Measurements from ENCODE around the gene TMX4.
"Not testable (repeated sequence)": the region's sequence is repeated elsewhere in the genome, so short reads cannot be mapped to it uniquely, and the experiment has no call there.

The TMX4 gene

DNA sequence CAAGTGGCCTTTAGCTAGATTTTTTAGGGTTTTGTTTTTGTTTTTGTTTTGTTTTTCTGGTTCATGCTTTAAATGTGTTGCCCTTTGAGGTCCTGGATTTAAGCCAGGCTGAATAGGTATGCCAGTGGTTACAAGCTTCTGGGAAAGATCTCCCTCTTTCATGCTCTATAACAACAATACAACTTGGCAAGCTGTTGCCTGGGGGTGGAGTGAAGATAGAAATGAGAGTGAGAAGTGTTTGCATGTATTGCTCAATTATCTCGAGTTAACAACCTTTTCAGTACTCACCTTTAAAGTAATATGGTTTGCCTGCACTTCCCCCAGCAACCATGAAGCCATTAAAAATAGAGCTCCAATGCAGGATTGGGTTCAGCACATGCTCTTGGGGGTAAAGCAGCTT is 60.1 kb downstream of the TMX4 start:
- DNase-seq, result no peak

GRCh38 chr20:7956561-7956960 is 63.0 kb downstream of the TMX4 start:
- not testable (repeated sequence) for DNase-seq

GRCh38 chr20:7950387-7950786 is 69.2 kb downstream of the TMX4 start:
- DNase-seq, result no peak

- DNase-seq, result no peak
These were observed 75.7 kb downstream of the TMX4 start for GRCh38 chr20:7943891-7944290.

DNA sequence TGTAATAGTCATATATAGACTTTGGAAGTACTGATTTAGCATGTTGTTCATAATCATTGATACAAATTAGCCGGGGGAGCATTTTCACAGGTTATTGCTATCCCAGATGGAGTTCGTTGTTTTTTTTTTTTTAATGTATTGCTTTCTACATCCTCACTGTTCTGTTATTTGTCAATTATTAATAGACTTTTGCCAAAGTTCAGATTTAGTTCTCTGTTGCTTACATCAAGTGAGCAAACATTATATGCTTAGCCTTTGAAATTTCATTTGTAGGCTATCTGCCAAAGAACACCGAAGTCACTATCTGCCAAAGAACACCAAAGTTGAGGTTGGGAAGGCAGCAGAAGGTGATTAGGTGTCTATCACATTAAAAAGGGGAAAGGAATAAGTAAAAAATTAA is 79.2 kb downstream of the TMX4 start, which contains the start of gene HAO1:
Gene HAO1, minus strand, starts transcription at position 118 of the 400 bp plus-strand sequence. Its CDS starts 36 bp downstream, at position 82.
- DNase-seq, result no peak

DNA sequence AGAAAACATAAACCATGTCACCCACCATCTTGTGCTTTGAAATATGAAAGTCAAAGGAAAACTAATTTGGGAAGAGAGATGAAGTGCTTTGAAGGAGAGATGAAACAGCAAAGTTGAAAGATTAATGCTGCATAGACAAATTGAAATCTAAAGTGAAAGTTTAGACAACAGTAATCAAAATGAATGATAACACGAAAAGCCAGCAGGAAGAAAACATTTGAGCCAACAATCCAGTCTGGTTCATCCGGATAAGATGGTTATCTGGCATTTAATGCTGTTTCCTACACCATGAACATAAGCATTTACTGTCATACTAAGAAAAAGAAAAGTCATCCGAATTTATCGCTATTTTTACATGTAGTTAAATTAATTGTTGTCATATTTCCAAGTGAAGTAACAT is 79.9 kb downstream of the TMX4 start:
- DNase-seq, result no peak

- DNase-seq, result no peak
These were observed 81.5 kb downstream of the TMX4 start for GRCh38 chr20:7938058-7938457.

DNA sequence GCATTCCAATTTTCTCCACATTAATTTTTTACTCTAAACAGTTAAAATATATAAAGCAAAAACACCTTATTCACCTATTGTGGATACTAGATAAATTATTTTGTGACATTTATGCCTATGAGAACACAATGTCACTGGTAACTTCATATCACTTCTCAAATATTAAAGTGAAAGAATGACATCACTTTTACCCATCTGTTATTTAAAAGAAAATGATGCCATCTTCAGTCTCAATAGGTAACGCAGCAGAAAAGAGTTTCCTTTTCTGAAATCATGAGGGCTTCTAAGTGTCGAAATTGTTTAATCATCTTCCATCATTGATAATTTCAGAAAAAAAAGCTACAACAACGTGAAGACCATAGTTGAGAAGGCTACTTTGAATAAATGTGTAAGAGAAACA is 82.2 kb downstream of the TMX4 start:
- no peak for DNase-seq

- no peak for DNase-seq
These were observed 84.5 kb downstream of the TMX4 start for GRCh38 chr20:7935027-7935551.

DNA sequence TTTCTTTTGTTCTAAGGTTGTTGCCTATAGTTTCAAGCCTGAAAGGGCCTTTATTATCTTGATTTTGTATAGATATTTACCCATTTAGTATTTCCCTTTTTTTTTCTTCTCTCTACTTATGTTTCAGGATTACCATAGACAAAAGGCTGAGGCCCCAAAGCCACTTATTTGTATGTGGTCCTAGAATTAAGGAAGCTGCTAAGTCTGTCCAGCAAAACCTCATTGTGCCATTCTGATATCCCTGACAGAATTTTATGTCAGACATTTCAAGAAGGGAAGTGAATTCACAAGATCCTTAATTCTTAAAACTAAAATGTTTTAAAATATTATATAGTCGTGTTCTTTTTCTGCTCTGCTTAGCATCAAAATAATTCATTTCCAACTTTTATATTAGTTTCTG is 86.2 kb downstream of the TMX4 start:
- no peak for DNase-seq

- no peak for DNase-seq
These were observed 89.2 kb downstream of the TMX4 start for GRCh38 chr20:7930343-7930742.
